Immature natural killer cell (primary cell): ENCODE data around the gene RTEL1. TPM values are rescaled to one million over a fixed set of nuclear protein-coding genes. Genes with fewer than 3 reads are reported as not detected.
"Not testable (repeated sequence)": the region's sequence is repeated elsewhere in the genome, so short reads cannot be mapped to it uniquely, and the experiment has no call there.

Experiments used
- DNase-seq, 3 donors: peaks; one replicate each; pipeline ENCODE4 v3.0.0; 2022; ENCODE audit warnings: mixed read lengths in 1 of 3
- H3K27ac Mint-ChIP-seq, 6 donors: one replicate each; pipeline ENCODE4 v1.8.0; 2020; ENCODE audit warnings: mixed read lengths in 6 of 6, mild to moderate bottlenecking in 5 of 6, inconsistent platforms in 4 of 6, moderate library complexity in 3 of 6
- H3K27me3 Mint-ChIP-seq, 3 donors: one replicate each; pipeline ENCODE4 v1.8.0; 2020 to 2021; ENCODE audit warnings: low read depth in 3 of 3, mild to moderate bottlenecking in 3 of 3, mixed read lengths in 3 of 3, moderate library complexity in 3 of 3, inconsistent platforms in 1 of 3
- H3K36me3 Mint-ChIP-seq, 3 donors: one replicate each; pipeline ENCODE4 v1.8.0; 2020; ENCODE audit warnings: mixed read lengths in 3 of 3, inconsistent platforms in 2 of 3, mild to moderate bottlenecking in 2 of 3
- H3K4me1 Mint-ChIP-seq, 2 donors: one replicate each; pipeline ENCODE4 v1.8.0; 2020; ENCODE audit warnings: inconsistent platforms in 2 of 2, mild to moderate bottlenecking in 2 of 2, mixed read lengths in 2 of 2, moderate library complexity in 1 of 2
- H3K4me3 Mint-ChIP-seq, 5 donors: one replicate each; pipeline ENCODE4 v1.8.0; 2020; ENCODE audit warnings: mild to moderate bottlenecking in 5 of 5, mixed read lengths in 5 of 5, inconsistent platforms in 3 of 5, moderate library complexity in 3 of 5
- H3K9me3 Mint-ChIP-seq, 6 donors: one replicate each; pipeline ENCODE4 v1.8.0; 2020; ENCODE audit warnings: mild to moderate bottlenecking in 6 of 6, mixed read lengths in 6 of 6, inconsistent platforms in 4 of 6, moderate library complexity in 3 of 6
- polyA plus RNA-seq, 3 donors: library from polyadenylated mRNA; unstranded; fragments of 300-500 nt; fragmentation: Illumina TruSeq; gene quantifications; one replicate each; pipeline ENCODE4 v1.2.3, GENCODE V29; 2021

Gene RTEL1
- polyA plus RNA-seq, 3 donors from 2014 or later, result 1.5 to 7.3 TPM; not detected in 1

- Mint-ChIP-seq H3K27me3 (peaks cover 12 to 15% (median 13%) of the 10 kb centered on the region in 3 donors), H3K9me3 (no peaks in the 10 kb centered on the region), H3K36me3 (no peaks in the 10 kb centered on the region), H3K27ac (peak overlapping the region; percentile 97 to 99 (median 98)), H3K4me1 (peaks cover 63 to 69% of the 10 kb centered on the region in 2 donors), H3K4me3 (peak overlapping the region; percentile 78 to 88 (median 81))
- DNase-seq, result peak; percentile 89 to 90 (median 89)
These were observed 22.5 kb upstream of the RTEL1 start for GRCh38 chr20:63635431-63636141.

DNA sequence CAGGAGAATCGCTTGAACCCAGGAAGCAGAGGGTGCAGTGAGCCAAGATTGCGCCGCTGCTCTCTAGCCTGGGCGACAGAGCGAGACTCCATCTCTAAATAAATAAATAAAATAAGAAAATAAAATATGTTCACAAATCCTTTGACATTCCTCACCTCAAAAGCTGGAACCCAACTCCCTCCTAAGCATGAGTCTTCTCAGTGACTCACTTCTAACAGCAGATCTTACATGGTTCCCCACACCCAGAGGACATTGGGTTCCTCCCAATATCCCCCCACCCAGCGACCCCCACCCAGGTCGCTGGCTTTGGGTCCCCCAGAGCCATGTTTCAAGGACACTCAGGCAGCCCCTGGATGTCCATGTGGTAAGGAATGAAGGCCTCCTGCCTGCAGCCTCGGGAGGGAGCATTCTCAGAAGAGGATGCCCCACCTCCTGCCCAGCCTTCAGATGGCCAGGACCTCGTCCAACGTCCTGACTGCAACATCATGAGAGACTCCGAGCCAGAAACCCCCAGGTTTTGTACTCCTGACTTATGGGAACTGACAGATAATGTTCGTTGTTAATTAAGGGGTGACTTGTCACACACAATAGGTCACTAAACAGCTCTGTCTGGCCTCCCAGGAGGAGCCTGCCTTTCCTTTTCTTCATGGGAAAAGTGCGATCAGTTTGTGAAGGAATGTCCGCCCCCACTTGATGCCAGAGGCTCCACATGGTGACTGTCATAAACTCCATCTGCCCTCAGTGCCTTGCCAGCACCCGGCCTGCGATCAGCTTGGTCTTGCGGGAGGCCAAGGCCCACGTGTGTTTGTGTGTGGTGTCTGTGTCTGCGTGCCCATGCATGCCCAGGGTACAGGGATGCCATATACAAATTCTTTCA is 21.1 kb upstream of the RTEL1 start:
- DNase-seq, result no peak
- peaks cover 63 to 67% of the 10 kb centered on the region in 2 donors for H3K4me1 Mint-ChIP-seq
- peak overlapping the region; percentile 24 to 63 (median 48) for H3K4me3 Mint-ChIP-seq

GRCh38 chr20:63639093-63639975 is 18.8 kb upstream of the RTEL1 start:
- no peaks in the 10 kb centered on the region for H3K36me3 Mint-ChIP-seq
- peak overlapping the region; percentile 83 to 90 (median 88) for H3K4me3 Mint-ChIP-seq
- peak; percentile 58 to 69 (median 60) for DNase-seq
- H3K9me3 Mint-ChIP-seq, result no peaks in the 10 kb centered on the region
- H3K27me3 Mint-ChIP-seq, result peaks cover 15 to 19% (median 16%) of the 10 kb centered on the region in 3 donors
- H3K27ac Mint-ChIP-seq, result peak overlapping the region; percentile 93 to 100 (median 98)
- H3K4me1 Mint-ChIP-seq, result peaks cover 48 to 52% of the 10 kb centered on the region in 2 donors

More for the DNA sequence above, 21.1 kb upstream of the RTEL1 start:
- peaks cover 14 to 16% (median 14%) of the 10 kb centered on the region in 3 donors for H3K27me3 Mint-ChIP-seq
- H3K36me3 Mint-ChIP-seq, result no peaks in the 10 kb centered on the region
- peak overlapping the region; percentile 90 to 99 (median 95) for H3K27ac Mint-ChIP-seq
- H3K9me3 Mint-ChIP-seq, result no peaks in the 10 kb centered on the region

DNA sequence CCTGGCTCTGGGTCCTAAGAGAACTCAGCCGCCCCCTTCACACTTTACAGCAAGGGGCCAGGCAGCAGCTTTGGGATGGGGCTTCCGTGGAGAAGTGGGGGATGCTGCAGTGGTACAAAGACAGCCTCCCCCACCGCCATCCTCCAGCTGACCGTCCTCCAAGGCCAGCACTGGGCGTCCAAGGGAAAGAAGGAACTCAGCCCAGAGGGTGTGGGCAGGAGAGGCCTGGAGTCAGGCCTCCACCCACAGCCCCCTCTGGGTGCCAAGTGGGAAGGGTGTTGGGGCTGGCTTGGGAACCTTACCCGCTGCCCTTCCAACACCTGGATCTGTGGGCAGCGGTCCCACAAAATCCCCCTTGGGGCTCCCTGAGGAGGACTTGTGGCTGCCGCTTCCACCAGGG is 18.0 kb upstream of the RTEL1 start:
- Mint-ChIP-seq H3K27me3 (peaks cover 12 to 19% (median 18%) of the 10 kb centered on the region in 3 donors), H3K27ac (peak overlapping the region; percentile 93 to 100 (median 98)), H3K36me3 (no peaks in the 10 kb centered on the region), H3K9me3 (no peaks in the 10 kb centered on the region), H3K4me3 (peak overlapping the region; percentile 83 to 90 (median 88)), H3K4me1 (peaks cover 40 to 47% of the 10 kb centered on the region in 2 donors)
- no peak for DNase-seq

DNA sequence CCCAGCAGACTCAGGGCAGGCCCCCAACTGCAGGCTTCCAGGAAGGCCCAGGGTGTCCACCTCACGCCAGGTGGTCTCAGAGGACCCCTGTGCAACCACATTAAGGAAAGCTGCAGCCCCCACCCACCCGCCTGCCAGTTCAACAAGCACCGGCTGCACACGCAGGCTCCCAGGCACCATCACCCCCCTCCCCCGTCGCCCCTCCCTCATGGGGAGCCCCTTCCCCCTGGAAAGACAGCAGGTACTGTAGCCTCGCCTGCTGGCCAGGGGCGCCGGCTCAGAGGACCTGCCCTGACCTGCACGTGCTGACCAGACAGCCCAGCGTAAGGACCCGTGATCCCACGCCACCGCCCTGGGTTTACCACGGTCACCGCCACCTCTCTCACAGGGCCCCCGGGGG is 17.4 kb upstream of the RTEL1 start:
- peaks cover 34 to 41% of the 10 kb centered on the region in 2 donors for H3K4me1 Mint-ChIP-seq
- peak; percentile 47 to 67 (median 50) for DNase-seq

DNA sequence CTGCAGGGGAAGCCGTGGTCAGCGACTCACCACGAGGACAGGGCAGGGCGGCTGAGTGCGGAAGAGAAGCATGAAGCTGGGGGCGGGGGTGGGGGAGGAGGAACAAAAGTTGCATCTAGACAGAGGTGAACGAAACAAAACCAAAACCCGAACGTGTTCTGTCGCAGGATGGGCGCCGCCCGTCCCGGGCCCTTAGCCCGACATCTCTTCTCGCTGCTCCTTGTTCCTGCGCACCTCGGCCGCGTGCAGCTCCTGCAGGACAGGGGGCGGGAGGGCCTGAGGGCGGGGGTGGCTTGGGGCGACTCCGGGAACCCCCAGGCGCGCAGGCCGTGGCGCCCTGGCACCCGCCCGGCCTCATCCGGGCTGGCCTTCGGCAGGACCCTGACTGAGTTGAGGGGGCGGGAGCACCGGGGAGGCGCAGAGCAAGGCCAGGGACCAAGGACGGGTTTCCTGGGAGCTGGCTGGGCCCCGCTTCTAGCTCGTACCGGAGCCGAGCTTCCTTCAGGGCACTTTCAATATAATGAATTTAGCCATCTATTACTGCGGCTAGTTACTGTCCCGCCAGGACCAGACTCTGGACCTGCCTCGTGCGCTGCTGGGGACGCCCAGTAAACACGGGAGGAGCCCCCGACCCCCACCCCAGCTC is 16.8 kb upstream of the RTEL1 start:
- DNase-seq, result peak; percentile 81 to 84 (median 82)
- Mint-ChIP-seq H3K9me3 (no peaks in the 10 kb centered on the region), H3K27ac (peak overlapping the region in 5 of 6 donors; percentile 80 to 97 (median 88)), H3K4me1 (peaks cover 30 to 38% of the 10 kb centered on the region in 2 donors), H3K27me3 (peaks cover 2 to 12% (median 8%) of the 10 kb centered on the region in 3 donors), H3K4me3 (peak overlapping the region in 4 of 5 donors; percentile 64 to 80 (median 72)), H3K36me3 (no peaks in the 10 kb centered on the region)

More for the DNA sequence above, 17.4 kb upstream of the RTEL1 start:
- Mint-ChIP-seq H3K27me3 (peaks cover 6 to 16% (median 12%) of the 10 kb centered on the region in 3 donors), H3K27ac (peak overlapping the region; percentile 43 to 99 (median 87)), H3K4me3 (peak overlapping the region; percentile 7 to 66 (median 44))
- not testable (repeated sequence) for H3K9me3 Mint-ChIP-seq, H3K36me3 Mint-ChIP-seq

DNA sequence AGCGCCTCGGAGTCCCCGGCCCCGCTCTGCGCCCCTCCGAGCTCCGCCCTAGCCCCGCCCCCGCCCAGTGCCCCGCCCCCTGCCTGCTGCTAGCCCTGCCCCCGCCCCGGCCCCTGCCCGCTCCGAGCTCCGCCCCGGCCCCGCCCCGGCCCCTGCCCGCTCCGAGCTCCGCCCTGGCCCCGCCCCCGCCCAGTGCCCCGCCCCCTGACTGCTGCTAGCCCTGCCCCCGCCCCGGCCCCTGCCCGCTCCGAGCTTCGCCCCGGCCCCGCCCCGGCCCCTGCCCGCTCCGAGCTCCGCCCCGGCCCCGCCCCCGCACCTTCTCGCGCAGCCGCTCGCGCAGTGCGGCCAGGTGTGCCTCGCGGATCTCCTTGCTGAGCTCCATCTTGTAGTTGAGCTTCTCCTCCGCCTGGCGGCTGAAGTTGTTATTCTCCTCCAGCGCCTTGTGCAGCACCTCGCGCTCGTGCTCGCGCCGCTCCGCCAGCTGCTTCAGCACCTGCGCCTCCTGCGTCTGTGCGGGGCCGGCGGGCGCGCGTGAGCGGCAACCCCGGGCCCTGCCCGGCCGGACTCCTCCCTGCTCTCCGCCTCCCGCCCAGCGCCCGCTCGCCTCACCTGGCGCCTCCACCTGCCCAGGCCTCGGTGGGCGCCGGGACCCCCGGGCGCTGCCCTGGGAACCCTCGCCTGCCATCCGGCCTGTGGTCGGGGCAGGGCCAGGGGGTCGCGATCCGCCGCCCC is 16.2 kb upstream of the RTEL1 start:
- peak; percentile 88 to 92 (median 90) for DNase-seq
- peaks cover 2 to 12% (median 8%) of the 10 kb centered on the region in 3 donors for H3K27me3 Mint-ChIP-seq
- peak overlapping the region in 5 of 6 donors; percentile 68 to 89 (median 80) for H3K27ac Mint-ChIP-seq

GRCh38 chr20:63642527-63643247 is 15.4 kb upstream of the RTEL1 start:
- Mint-ChIP-seq H3K9me3 (no peaks in the 10 kb centered on the region), H3K4me1 (peaks cover 21 to 29% of the 10 kb centered on the region in 2 donors), H3K27me3 (peaks cover 2 to 12% (median 8%) of the 10 kb centered on the region in 3 donors), H3K36me3 (no peaks in the 10 kb centered on the region), H3K27ac (peak overlapping the region in 2 of 6 donors; percentile 55 to 64), H3K4me3 (peak overlapping the region; percentile 57 to 68 (median 62))
- DNase-seq, result peak in 1 of 3 donors; percentile 6

More for the DNA sequence above, 16.2 kb upstream of the RTEL1 start:
- Mint-ChIP-seq H3K4me3 (peak overlapping the region; percentile 70 to 80 (median 78)), H3K9me3 (no peaks in the 10 kb centered on the region), H3K36me3 (no peaks in the 10 kb centered on the region), H3K4me1 (peaks cover 28 to 35% of the 10 kb centered on the region in 2 donors)

- Mint-ChIP-seq H3K4me1 (peaks cover 15 to 22% of the 10 kb centered on the region in 2 donors), H3K9me3 (no peaks in the 10 kb centered on the region), H3K4me3 (peak overlapping the region; percentile 57 to 68 (median 62)), H3K36me3 (no peaks in the 10 kb centered on the region), H3K27ac (peak overlapping the region in 1 of 6 donors; percentile 55), H3K27me3 (peaks cover 2 to 12% (median 4%) of the 10 kb centered on the region in 3 donors)
- no peak for DNase-seq
These were observed 14.6 kb upstream of the RTEL1 start for GRCh38 chr20:63643499-63643898.

- Mint-ChIP-seq H3K4me1 (peaks cover 13 to 18% of the 10 kb centered on the region in 2 donors), H3K9me3 (no peaks in the 10 kb centered on the region), H3K27ac (no peak overlapping the region), H3K4me3 (peak overlapping the region in 3 of 5 donors; percentile 15 to 58 (median 21)), H3K27me3 (peaks cover 2 to 12% (median 4%) of the 10 kb centered on the region in 3 donors), H3K36me3 (no peaks in the 10 kb centered on the region)
- DNase-seq, result no peak
These were observed 14.2 kb upstream of the RTEL1 start for GRCh38 chr20:63643946-63644345.

DNA sequence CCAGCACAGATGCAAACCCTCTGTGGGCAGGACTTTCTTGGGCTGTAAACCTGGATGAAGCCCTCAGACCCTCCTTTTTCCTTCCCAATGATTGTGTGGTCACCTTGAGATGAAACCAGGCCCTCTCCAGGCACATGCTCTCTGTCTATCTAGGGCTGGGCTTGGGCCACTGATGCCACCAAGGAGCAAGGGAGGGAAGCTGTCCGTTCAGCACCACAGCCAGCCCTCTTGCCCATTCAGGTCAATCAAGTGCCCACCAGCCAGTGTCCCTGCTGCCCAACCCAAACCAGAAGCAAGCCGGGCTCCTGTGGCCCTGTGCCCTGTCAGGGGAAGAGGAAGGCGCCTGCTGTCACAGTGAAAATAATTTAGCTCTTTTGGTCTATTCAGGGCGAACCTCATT is 12.9 kb upstream of the RTEL1 start:
- DNase-seq, result no peak
- Mint-ChIP-seq H3K9me3 (no peaks in the 10 kb centered on the region), H3K27me3 (peaks cover 2 to 12% (median 4%) of the 10 kb centered on the region in 3 donors), H3K36me3 (no peaks in the 10 kb centered on the region), H3K4me1 (peaks cover under 1 to 6% of the 10 kb centered on the region in 2 donors), H3K27ac (no peak overlapping the region), H3K4me3 (no peak overlapping the region)
